ENCODE results near the gene PAX3.

- TF ChIP-seq, protein P1, sequence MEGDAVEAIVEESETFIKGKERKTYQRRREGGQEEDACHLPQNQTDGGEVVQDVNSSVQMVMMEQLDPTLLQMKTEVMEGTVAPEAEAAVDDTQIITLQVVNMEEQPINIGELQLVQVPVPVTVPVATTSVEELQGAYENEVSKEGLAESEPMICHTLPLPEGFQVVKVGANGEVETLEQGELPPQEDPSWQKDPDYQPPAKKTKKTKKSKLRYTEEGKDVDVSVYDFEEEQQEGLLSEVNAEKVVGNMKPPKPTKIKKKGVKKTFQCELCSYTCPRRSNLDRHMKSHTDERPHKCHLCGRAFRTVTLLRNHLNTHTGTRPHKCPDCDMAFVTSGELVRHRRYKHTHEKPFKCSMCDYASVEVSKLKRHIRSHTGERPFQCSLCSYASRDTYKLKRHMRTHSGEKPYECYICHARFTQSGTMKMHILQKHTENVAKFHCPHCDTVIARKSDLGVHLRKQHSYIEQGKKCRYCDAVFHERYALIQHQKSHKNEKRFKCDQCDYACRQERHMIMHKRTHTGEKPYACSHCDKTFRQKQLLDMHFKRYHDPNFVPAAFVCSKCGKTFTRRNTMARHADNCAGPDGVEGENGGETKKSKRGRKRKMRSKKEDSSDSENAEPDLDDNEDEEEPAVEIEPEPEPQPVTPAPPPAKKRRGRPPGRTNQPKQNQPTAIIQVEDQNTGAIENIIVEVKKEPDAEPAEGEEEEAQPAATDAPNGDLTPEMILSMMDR (IDR thresholded peaks at IDR 0.05): no peak
- TF ChIP-seq POLR2A (IDR thresholded peaks at IDR 0.05): no peak
Measured at GRCh38 chr2:222214885-222215284, 83.9 kb downstream of the PAX3 start.

Data from stomach (tissue), 4 donors.